Effector memory CD4-positive, alpha-beta T cell (primary cell): Measurements from ENCODE around the gene SLC27A6.
"Not testable (repeated sequence)": the region's sequence is repeated elsewhere in the genome, so short reads cannot be mapped to it uniquely, and the experiment has no call there.

Experiments
- DNase-seq, 3 donors: peaks; one replicate each; pipeline ENCODE4 v3.0.0-alpha.2; 2020
- H3K27ac ChIP-seq: 2 replicates; pipeline ENCODE4 v1.7.0; 2013; ENCODE audit warnings: mild to moderate bottlenecking, low read length, moderate library complexity; ENCODE audit not compliant: insufficient read depth, poor library complexity, severe bottlenecking
- H3K27me3 ChIP-seq: replicated peaks from 2 replicates; pipeline ENCODE4 v1.7.0; 2013; ENCODE audit warnings: mild to moderate bottlenecking, low read length; ENCODE audit not compliant: insufficient read depth, control insufficient read depth, poor library complexity, severe bottlenecking
- H3K36me3 ChIP-seq: 2 replicates; pipeline ENCODE4 v1.7.0; 2013; ENCODE audit warnings: mild to moderate bottlenecking, low read length, moderate library complexity; ENCODE audit not compliant: control insufficient read depth, insufficient read depth
- H3K4me1 ChIP-seq: 2 replicates; pipeline ENCODE4 v1.7.0; 2013; ENCODE audit warnings: low read length, mild to moderate bottlenecking; ENCODE audit not compliant: control insufficient read depth, insufficient read depth, poor library complexity, severe bottlenecking
- H3K4me3 ChIP-seq: 2 replicates; pipeline ENCODE4 v1.7.0; 2013; ENCODE audit warnings: low read length, low read depth, mild to moderate bottlenecking; ENCODE audit not compliant: insufficient read depth, poor library complexity, severe bottlenecking
- H3K9me3 ChIP-seq: 2 replicates; pipeline ENCODE4 v1.7.0; 2013; ENCODE audit warnings: mild to moderate bottlenecking, low read length, moderate library complexity; ENCODE audit not compliant: control insufficient read depth
- total RNA-seq, 3 donors: gene quantifications; one replicate each; lab custom pipeline; 2026; lab: John Stamatoyannopoulos, UW

Gene SLC27A6
- 0 reads per million in 3 donors for total RNA-seq

GRCh38 chr5:128965011-128965637 lies at the start of gene SLC27A6:
TSS of gene SLC27A6 (plus strand) at chr5:128965488. CDS start at chr5:128966138, 650 bp downstream.
- Histone ChIP-seq H3K36me3 (no peaks in the 10 kb centered on the region), H3K27ac (no peak within 1 kb of the TSS), H3K4me1 (no peaks in the 10 kb centered on the region), H3K9me3 (no peaks in the 10 kb centered on the region), H3K27me3 (no peaks in the 10 kb centered on the region), H3K4me3 (no peak within 1 kb of the TSS)
- no peak for DNase-seq

- Histone ChIP-seq H3K27me3 (no peaks in the 10 kb centered on the region), H3K27ac (no peak overlapping the region), H3K9me3 (no peaks in the 10 kb centered on the region), H3K4me1 (no peaks in the 10 kb centered on the region), H3K36me3 (no peaks in the 10 kb centered on the region), H3K4me3 (no peak overlapping the region)
- no peak for DNase-seq
Observed at GRCh38 chr5:128919542-128919941, 45.7 kb upstream of the SLC27A6 start.

- H3K9me3 ChIP-seq: no peaks in the 10 kb centered on the region
- no peak overlapping the region for H3K27ac ChIP-seq
- DNase-seq: no peak
- H3K4me1 ChIP-seq: no peaks in the 10 kb centered on the region
- no peaks in the 10 kb centered on the region for H3K36me3 ChIP-seq
- H3K27me3 ChIP-seq: no peaks in the 10 kb centered on the region
- H3K4me3 ChIP-seq: no peak overlapping the region
Observed at GRCh38 chr5:128920345-128921215, 44.7 kb upstream of the SLC27A6 start.

- no peak overlapping the region for H3K4me3 ChIP-seq
- no peaks in the 10 kb centered on the region for H3K4me1 ChIP-seq
- no peak for DNase-seq
- H3K27ac ChIP-seq: no peak overlapping the region
- H3K36me3 ChIP-seq: no peaks in the 10 kb centered on the region
- no peaks in the 10 kb centered on the region for H3K9me3 ChIP-seq
- H3K27me3 ChIP-seq: no peaks in the 10 kb centered on the region
Observed at GRCh38 chr5:128924299-128924698, 41.0 kb upstream of the SLC27A6 start.

GRCh38 chr5:128925973-128926372 lies 39.3 kb upstream of the SLC27A6 start:
- Histone ChIP-seq H3K4me3 (no peak overlapping the region), H3K36me3 (no peaks in the 10 kb centered on the region), H3K9me3 (no peaks in the 10 kb centered on the region), H3K27me3 (no peaks in the 10 kb centered on the region), H3K27ac (no peak overlapping the region), H3K4me1 (no peaks in the 10 kb centered on the region)
- no peak for DNase-seq

GRCh38 chr5:128927644-128928043 lies 37.6 kb upstream of the SLC27A6 start:
- Histone ChIP-seq H3K9me3 (no peaks in the 10 kb centered on the region), H3K27me3 (no peaks in the 10 kb centered on the region), H3K4me1 (no peaks in the 10 kb centered on the region), H3K36me3 (no peaks in the 10 kb centered on the region), H3K4me3 (no peak overlapping the region), H3K27ac (no peak overlapping the region)
- DNase-seq: no peak

GRCh38 chr5:128932232-128932631 lies 33.1 kb upstream of the SLC27A6 start:
- not testable (repeated sequence) for H3K4me3 ChIP-seq, H3K36me3 ChIP-seq, H3K4me1 ChIP-seq, H3K27ac ChIP-seq, H3K9me3 ChIP-seq, H3K27me3 ChIP-seq, DNase-seq

GRCh38 chr5:128943100-128943499 lies 22.2 kb upstream of the SLC27A6 start:
- not testable (repeated sequence) for H3K9me3 ChIP-seq, H3K27ac ChIP-seq, H3K4me3 ChIP-seq, H3K27me3 ChIP-seq, H3K4me1 ChIP-seq, H3K36me3 ChIP-seq, DNase-seq

GRCh38 chr5:128949847-128950546 lies 15.3 kb upstream of the SLC27A6 start:
- Histone ChIP-seq H3K36me3 (no peaks in the 10 kb centered on the region), H3K4me3 (no peak overlapping the region), H3K9me3 (no peaks in the 10 kb centered on the region), H3K27ac (no peak overlapping the region), H3K4me1 (no peaks in the 10 kb centered on the region), H3K27me3 (no peaks in the 10 kb centered on the region)
- DNase-seq: no peak

GRCh38 chr5:128951301-128951700 lies 14.0 kb upstream of the SLC27A6 start:
- not testable (repeated sequence) for H3K4me3 ChIP-seq, H3K36me3 ChIP-seq, H3K27ac ChIP-seq, H3K27me3 ChIP-seq, DNase-seq, H3K9me3 ChIP-seq, H3K4me1 ChIP-seq
